ENCODE measurements around the gene GGT1.
"Not testable (repeated sequence)": the region's sequence is repeated elsewhere in the genome, so short reads cannot be mapped to it uniquely, and the experiment has no call there.

- TF ChIP-seq, protein P1, sequence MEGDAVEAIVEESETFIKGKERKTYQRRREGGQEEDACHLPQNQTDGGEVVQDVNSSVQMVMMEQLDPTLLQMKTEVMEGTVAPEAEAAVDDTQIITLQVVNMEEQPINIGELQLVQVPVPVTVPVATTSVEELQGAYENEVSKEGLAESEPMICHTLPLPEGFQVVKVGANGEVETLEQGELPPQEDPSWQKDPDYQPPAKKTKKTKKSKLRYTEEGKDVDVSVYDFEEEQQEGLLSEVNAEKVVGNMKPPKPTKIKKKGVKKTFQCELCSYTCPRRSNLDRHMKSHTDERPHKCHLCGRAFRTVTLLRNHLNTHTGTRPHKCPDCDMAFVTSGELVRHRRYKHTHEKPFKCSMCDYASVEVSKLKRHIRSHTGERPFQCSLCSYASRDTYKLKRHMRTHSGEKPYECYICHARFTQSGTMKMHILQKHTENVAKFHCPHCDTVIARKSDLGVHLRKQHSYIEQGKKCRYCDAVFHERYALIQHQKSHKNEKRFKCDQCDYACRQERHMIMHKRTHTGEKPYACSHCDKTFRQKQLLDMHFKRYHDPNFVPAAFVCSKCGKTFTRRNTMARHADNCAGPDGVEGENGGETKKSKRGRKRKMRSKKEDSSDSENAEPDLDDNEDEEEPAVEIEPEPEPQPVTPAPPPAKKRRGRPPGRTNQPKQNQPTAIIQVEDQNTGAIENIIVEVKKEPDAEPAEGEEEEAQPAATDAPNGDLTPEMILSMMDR (IDR thresholded peaks at IDR 0.05) = not testable (repeated sequence)
- not testable (repeated sequence) for TF ChIP-seq POLR2A (IDR thresholded peaks at IDR 0.05)
Measured at GRCh38 chr22:24636513-24636912, 33.5 kb downstream of the GGT1 start.
